Measurements from ENCODE around the gene GPR75. TPM values are rescaled to one million over a fixed set of nuclear protein-coding genes. Genes with fewer than 3 reads are reported as not detected.

GPR75 gene
- total and polyA plus RNA-seq, 2 experiments from 2014 or later = 0.34 to 4.1 TPM

GRCh38 chr2:53820711-53821110, 39.1 kb downstream of the GPR75 start (continued):
- TF ChIP-seq ZNF462 (CRISPR knock-in tag; IDR thresholded peaks at IDR 0.05) = no peak
- TF ChIP-seq, protein P1, sequence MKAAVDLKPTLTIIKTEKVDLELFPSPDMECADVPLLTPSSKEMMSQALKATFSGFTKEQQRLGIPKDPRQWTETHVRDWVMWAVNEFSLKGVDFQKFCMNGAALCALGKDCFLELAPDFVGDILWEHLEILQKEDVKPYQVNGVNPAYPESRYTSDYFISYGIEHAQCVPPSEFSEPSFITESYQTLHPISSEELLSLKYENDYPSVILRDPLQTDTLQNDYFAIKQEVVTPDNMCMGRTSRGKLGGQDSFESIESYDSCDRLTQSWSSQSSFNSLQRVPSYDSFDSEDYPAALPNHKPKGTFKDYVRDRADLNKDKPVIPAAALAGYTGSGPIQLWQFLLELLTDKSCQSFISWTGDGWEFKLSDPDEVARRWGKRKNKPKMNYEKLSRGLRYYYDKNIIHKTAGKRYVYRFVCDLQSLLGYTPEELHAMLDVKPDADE (IDR thresholded peaks at IDR 0.05) = no peak
- no peak for TF ChIP-seq STAT1 (IDR thresholded peaks at IDR 0.05; ENCODE audit: unreplicated experiment)
- no peak for TF ChIP-seq ZNF331 (CRISPR knock-in tag; IDR thresholded peaks at IDR 0.05; ENCODE audit: low read depth)
- TF ChIP-seq JUNB (IDR thresholded peaks at IDR 0.05; ENCODE audit: unreplicated experiment) = no peak
- TF ChIP-seq CTCF (conservative IDR thresholded peaks at IDR 0.05; ENCODE audit: low read depth in 2 of 2) = no peak

DNA sequence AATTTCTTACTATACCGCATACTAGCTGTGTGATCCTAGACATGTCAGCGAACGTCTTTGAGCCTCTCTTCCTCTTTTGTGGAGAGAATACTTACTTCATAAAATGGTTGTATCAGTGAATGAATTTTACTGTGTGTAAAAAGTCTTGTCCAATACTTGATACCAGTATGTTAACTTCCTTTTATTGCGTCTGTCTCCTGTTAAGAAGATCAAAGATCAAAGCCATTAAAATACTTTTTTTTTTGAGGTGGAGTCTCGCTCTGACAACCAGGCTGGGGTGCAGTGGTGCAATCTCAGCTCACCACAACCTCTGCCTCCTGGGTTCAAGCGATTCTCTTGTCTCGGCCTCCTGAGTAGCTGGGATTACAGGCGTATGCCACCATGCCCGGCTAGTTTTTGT, 39.7 kb downstream of the GPR75 start:
- H3K27ac Mint-ChIP-seq = no peak overlapping the region

More for the DNA sequence above, 39.7 kb downstream of the GPR75 start:
- no peaks in the 10 kb centered on the region for H3K9me3 Mint-ChIP-seq
- no peak overlapping the region for H3K4me2 ChIP-seq
- H3F3A ChIP-seq (replicated peaks; ENCODE audit: low read depth) = no peaks in the 10 kb centered on the region
- H3K4me3 Mint-ChIP-seq = no peak overlapping the region
- H3K9me2 ChIP-seq (ENCODE audit: insufficient read depth) = no peaks in the 10 kb centered on the region
- peaks cover 8% of the 10 kb centered on the region; the same call in 2 of the 3 replicates for H3K36me3 Mint-ChIP-seq (ENCODE audit: low read depth)
- H3K79me2 ChIP-seq (replicated peaks; ENCODE audit: insufficient read depth) = no peaks in the 10 kb centered on the region
- no peak overlapping the region for H3K4me3 ChIP-seq
- peak overlapping the region; percentile 52; the same call in 1 of the 2 replicates for H3K27ac ChIP-seq (ENCODE audit: low read depth)
- no peaks in the 10 kb centered on the region for H3K36me3 ChIP-seq (ENCODE audit: insufficient read depth)
- H3K27me3 ChIP-seq (ENCODE audit: insufficient read depth) = no peaks in the 10 kb centered on the region
- H3K4me1 Mint-ChIP-seq = peaks cover 3% of the 10 kb centered on the region; the same call in 1 of the 3 replicates
- H2AFZ ChIP-seq = no peak overlapping the region
- no peaks in the 10 kb centered on the region for H4K20me1 ChIP-seq (replicated peaks; ENCODE audit: insufficient read depth)
- DNase-seq (ENCODE audit: low spot score) = no peak
- H3K4me1 ChIP-seq (ENCODE audit: insufficient read depth) = no peaks in the 10 kb centered on the region
- TF ChIP-seq NANOG (IDR thresholded peaks at IDR 0.05; ENCODE audit: borderline replicate concordance) (no peak), CTCF (conservative IDR thresholded peaks at IDR 0.05; ENCODE audit: low read depth in 2 of 2) (no peak)
- H3K27me3 Mint-ChIP-seq (ENCODE audit: insufficient read depth, low read depth, poor library complexity) = no peaks in the 10 kb centered on the region
- no peak for ATAC-seq

Data from GM23338 (cell line).